ENCODE data around the gene KRTAP1-4.
"Not testable (repeated sequence)": the region's sequence is repeated elsewhere in the genome, so short reads cannot be mapped to it uniquely, and the experiment has no call there.

Gene KRTAP1-4

GRCh38 chr17:41004397-41004796 lies 25.6 kb downstream of the KRTAP1-4 start:
- FAIRE-seq, result no peak
- no peak for DNase-seq (ENCODE audit: insufficient read length, low spot score)

GRCh38 chr17:41003926-41004325 lies 26.1 kb downstream of the KRTAP1-4 start:
- no peak for DNase-seq (ENCODE audit: insufficient read length, low spot score)

More at GRCh38 chr17:41004397-41004796, 25.6 kb downstream of the KRTAP1-4 start:
- no peak for TF ChIP-seq POLR2A (IDR thresholded peaks at IDR 0.05; ENCODE audit: low read depth, low read length)

GRCh38 chr17:41002814-41003213 lies 27.2 kb downstream of the KRTAP1-4 start:
- peak; percentile 20 for DNase-seq (ENCODE audit: insufficient read length, low spot score)
- no peak for TF ChIP-seq POLR2A (IDR thresholded peaks at IDR 0.05; ENCODE audit: low read depth, low read length)
- peak; percentile 95 for FAIRE-seq

More at GRCh38 chr17:41003926-41004325, 26.1 kb downstream of the KRTAP1-4 start:
- FAIRE-seq, result no peak
- no peak for TF ChIP-seq POLR2A (IDR thresholded peaks at IDR 0.05; ENCODE audit: low read depth, low read length)

- no peak for TF ChIP-seq POLR2A (IDR thresholded peaks at IDR 0.05; ENCODE audit: low read depth, low read length)
- no peak for FAIRE-seq
- no peak for DNase-seq (ENCODE audit: insufficient read length, low spot score)
Observed at GRCh38 chr17:41001795-41002194, 28.2 kb downstream of the KRTAP1-4 start.

- not testable (repeated sequence) for DNase-seq (ENCODE audit: insufficient read length, low spot score)
Observed at GRCh38 chr17:40999563-40999962, 30.4 kb downstream of the KRTAP1-4 start, which contains the start of gene KRTAP3-2. Gene KRTAP3-2, minus strand, starts transcription at chr17:40999906. Its CDS starts 53 bp downstream, at chr17:40999853.

GRCh38 chr17:40997361-40997760 lies 32.6 kb downstream of the KRTAP1-4 start:
- TF ChIP-seq POLR2A (IDR thresholded peaks at IDR 0.05; ENCODE audit: low read depth, low read length), result no peak
- FAIRE-seq (no peak), DNase-seq (ENCODE audit: insufficient read length, low spot score) (no peak)

More at GRCh38 chr17:40999563-40999962, 30.4 kb downstream of the KRTAP1-4 start, which contains the start of gene KRTAP3-2:
- FAIRE-seq, result not testable (repeated sequence)

- no peak for DNase-seq (ENCODE audit: insufficient read length, low spot score)
- TF ChIP-seq POLR2A (IDR thresholded peaks at IDR 0.05; ENCODE audit: low read depth, low read length), result no peak
- FAIRE-seq, result peak; percentile 15
Observed at GRCh38 chr17:40996829-40997228, 33.2 kb downstream of the KRTAP1-4 start.

- no peak for FAIRE-seq
- TF ChIP-seq POLR2A (IDR thresholded peaks at IDR 0.05; ENCODE audit: low read depth, low read length), result no peak
- DNase-seq (ENCODE audit: insufficient read length, low spot score), result no peak
Observed at GRCh38 chr17:40995116-40995515, 34.9 kb downstream of the KRTAP1-4 start.

GRCh38 chr17:40993839-40994238 lies 36.2 kb downstream of the KRTAP1-4 start, which contains the start of gene KRTAP3-3:
Gene KRTAP3-3, minus strand, starts transcription at chr17:40994164. Its CDS starts 67 bp downstream, at chr17:40994097.
- TF ChIP-seq POLR2A (IDR thresholded peaks at IDR 0.05; ENCODE audit: low read depth, low read length), result no peak
- DNase-seq (ENCODE audit: insufficient read length, low spot score), result no peak
- FAIRE-seq, result no peak

GRCh38 chr17:40993084-40993483 lies 36.9 kb downstream of the KRTAP1-4 start:
- DNase-seq (ENCODE audit: insufficient read length, low spot score), result no peak
- FAIRE-seq, result no peak
- no peak for TF ChIP-seq POLR2A (IDR thresholded peaks at IDR 0.05; ENCODE audit: low read depth, low read length)

GRCh38 chr17:40992666-40993065 lies 37.3 kb downstream of the KRTAP1-4 start:
- no peak for DNase-seq (ENCODE audit: insufficient read length, low spot score)
- no peak for TF ChIP-seq POLR2A (IDR thresholded peaks at IDR 0.05; ENCODE audit: low read depth, low read length)
- no peak for FAIRE-seq

GRCh38 chr17:40986920-40987319 lies 43.1 kb downstream of the KRTAP1-4 start:
- no peak for FAIRE-seq
- DNase-seq (ENCODE audit: insufficient read length, low spot score), result no peak
- no peak for TF ChIP-seq POLR2A (IDR thresholded peaks at IDR 0.05; ENCODE audit: low read depth, low read length)

GRCh38 chr17:40984226-40984625 lies 45.8 kb downstream of the KRTAP1-4 start, which contains the start of gene KRT40:
Gene KRT40, minus strand, starts transcription at chr17:40984326. Its CDS starts 53 bp downstream, at chr17:40984273.
- no peak for FAIRE-seq
- no peak for TF ChIP-seq POLR2A (IDR thresholded peaks at IDR 0.05; ENCODE audit: low read depth, low read length)
- no peak for DNase-seq (ENCODE audit: insufficient read length, low spot score)

GRCh38 chr17:40981115-40981514 lies 48.9 kb downstream of the KRTAP1-4 start:
- DNase-seq (ENCODE audit: insufficient read length, low spot score) (no peak), FAIRE-seq (no peak)
- TF ChIP-seq POLR2A (IDR thresholded peaks at IDR 0.05; ENCODE audit: low read depth, low read length), result no peak

GRCh38 chr17:40980596-40980995 lies 49.4 kb downstream of the KRTAP1-4 start:
- DNase-seq (ENCODE audit: insufficient read length, low spot score) (no peak), FAIRE-seq (no peak)
- no peak for TF ChIP-seq POLR2A (IDR thresholded peaks at IDR 0.05; ENCODE audit: low read depth, low read length)
